Measurements from ENCODE around the gene DENND5B.
"Not testable (repeated sequence)": the region's sequence is repeated elsewhere in the genome, so short reads cannot be mapped to it uniquely, and the experiment has no call there.

DENND5B gene

GRCh38 chr12:31589904-31590641, 863 bp downstream of the DENND5B start:
- no peak for DNase-seq

DNA sequence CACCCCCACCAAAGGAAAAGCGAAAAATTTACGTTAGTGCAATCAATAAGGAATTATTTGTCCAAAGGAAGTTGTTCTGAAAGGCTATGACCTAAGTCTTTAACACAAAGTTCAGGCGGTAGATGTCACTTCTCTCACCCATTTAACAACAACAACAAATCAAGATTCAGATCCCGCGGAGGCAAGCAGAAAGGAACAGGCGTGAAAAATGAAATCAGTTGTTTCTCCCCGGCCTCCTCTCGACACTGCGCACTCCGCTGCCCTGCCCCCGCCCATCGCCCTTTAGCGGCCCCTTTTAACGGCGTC, 1.4 kb downstream of the DENND5B start:
- DNase-seq, result no peak

DNA sequence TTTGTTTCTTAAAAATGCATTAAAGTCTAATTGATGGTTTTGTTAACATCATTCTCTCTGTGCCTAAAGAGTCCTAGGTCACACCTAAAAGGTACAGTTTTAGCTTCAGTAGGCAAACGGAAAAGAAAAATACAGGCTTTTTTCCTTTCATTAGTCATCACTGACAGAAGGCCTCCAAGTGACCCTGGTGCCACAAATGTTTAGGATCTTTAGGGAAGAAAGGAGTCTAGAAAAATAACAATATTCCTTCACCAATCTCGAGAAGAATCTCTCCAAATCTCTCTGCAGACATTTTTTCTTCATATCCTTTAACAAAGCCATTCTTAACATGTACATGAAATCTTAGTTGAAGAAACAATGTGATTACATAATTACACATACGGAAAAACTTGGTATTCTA, 2.0 kb downstream of the DENND5B start:
- DNase-seq, result no peak

GRCh38 chr12:31586728-31587127, 4.2 kb downstream of the DENND5B start:
- DNase-seq, result no peak

- no peak for DNase-seq
Observed at GRCh38 chr12:31585895-31586294, 5.0 kb downstream of the DENND5B start.

DNA sequence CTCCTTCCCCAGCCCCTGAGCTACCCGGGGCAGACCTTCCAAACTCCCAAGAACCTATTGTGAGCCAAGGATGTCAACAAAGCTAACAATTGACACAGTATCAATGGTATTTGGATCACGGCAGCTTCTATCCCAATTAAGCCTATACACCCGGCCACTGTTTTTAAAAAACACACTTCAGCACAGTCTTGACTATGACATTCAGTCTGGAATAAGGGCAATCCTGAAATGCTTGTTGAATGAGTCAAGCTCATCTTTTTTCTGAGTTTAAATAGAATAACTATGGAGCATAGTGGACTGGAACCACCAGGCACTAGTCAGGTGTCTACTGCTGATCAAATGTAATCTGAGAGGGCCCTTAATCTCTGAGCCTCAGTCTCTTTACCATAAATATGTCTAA, 5.7 kb downstream of the DENND5B start:
- DNase-seq, result no peak

- DNase-seq, result no peak
Observed at GRCh38 chr12:31584782-31585181, 6.2 kb downstream of the DENND5B start.

- DNase-seq, result no peak
Observed at GRCh38 chr12:31583878-31584277, 7.1 kb downstream of the DENND5B start.

DNA sequence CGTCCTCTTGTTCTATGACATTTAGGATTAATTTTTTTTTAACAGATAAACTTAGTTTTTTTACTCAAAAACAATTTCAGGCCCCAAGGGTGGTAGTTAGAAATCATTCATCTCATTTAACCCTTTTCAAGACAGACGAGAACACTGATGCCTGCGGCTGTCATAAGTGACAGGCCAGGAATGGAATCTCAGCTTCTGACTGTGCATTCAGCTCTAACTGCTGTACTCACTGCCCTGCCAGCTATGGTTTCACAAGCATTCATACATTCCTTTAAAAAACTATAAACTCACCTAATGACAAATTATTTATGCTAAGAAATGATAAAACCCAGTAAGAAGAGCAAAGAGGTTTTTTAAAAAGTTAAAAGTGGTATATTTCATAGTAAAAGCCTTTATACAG, 8.8 kb downstream of the DENND5B start:
- DNase-seq, result no peak

DNA sequence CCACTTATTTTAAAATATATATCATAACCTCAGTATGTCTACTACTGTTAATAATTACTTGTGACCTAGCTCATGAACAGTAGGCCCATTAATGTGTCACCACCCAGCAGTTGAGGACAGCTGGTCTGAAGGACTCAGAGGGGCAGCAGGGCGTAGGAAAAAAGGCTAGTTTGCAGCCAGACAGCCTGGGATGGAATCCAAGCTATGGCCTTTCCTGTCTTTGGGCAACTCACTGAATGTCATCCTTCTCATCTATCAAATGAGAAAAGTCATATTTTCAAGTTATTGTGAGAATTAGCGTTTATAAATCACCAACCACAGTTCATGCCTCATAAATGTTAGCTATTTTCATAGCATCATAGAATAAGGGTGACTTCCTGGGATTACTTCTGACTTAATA, 12.3 kb downstream of the DENND5B start:
- DNase-seq, result no peak

- DNase-seq, result no peak
Observed at GRCh38 chr12:31574803-31575575, 15.9 kb downstream of the DENND5B start.

DNA sequence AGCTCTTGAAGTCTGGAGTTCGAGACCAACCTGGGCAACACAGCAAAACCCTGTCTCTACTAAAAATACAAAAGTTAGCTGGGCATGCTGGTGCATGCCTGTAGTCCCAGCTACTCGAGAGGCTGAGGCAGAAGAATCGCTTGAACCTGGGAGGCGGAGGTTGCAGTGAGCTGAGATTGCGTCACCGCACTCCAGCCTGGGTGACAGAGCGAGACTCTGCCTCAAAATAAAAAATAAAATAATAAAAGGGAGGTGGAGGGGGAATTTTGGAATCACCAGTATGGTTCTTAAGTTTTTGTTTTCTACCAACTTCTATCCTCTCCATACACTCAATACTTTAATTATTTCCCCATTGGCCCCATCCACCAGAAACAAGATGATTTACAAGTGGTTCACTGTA, 16.6 kb downstream of the DENND5B start:
- DNase-seq, result not testable (repeated sequence)

DNA sequence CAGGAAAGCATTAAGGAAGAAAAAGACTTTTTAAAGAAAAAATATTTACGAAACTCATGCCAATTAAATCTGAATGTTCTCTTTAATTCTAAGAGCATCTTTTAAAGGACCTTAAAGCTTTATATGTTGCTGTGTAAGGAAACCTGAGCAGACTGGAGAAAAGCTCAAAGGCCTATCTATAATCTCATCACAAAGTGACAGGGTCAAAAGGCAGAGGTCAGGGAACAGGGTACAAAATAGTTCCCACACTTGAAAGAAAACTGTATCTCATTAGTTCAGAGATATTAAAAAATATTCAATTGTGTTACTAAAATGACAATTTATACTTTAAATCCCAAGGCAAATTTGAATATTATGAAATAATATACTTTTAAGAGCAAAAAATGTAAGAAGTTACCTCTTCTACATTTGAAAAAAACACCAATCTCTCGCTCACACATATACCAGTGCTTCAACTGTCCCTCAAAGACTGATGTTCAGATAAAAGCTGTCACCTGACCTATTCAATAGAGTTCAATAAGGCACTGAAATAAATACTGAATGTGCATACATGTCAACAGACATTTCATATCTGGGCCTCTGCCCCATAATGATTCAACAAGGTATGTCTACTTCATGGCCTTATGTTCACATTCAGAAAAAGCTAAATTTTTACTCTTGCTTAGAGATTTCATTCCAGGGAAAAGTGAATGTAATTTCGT, 17.9 kb downstream of the DENND5B start:
- no peak for DNase-seq

DNA sequence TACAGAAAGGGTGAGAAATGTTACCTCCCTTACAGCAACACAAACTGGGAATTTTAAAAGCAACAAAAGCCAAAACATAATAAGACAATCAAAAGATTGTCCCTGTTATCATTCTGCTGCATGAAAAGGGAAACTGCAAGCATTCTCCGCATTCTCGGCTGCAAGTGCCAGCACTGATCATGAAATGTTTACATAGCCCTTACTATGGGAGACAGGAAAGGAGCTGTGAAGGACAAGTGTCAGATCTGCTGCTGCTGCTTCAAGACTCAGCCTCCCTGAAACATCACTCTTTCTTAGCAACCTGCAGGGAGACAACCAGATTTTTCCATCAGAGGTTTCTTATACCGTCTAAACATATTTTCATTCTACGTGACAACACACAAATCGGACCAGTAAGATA, 20.1 kb downstream of the DENND5B start:
- DNase-seq, result no peak

GRCh38 chr12:31569517-31569916, 21.4 kb downstream of the DENND5B start:
- DNase-seq, result not testable (repeated sequence)

- no peak for DNase-seq
Observed at GRCh38 chr12:31568498-31568897, 22.4 kb downstream of the DENND5B start.

DNA sequence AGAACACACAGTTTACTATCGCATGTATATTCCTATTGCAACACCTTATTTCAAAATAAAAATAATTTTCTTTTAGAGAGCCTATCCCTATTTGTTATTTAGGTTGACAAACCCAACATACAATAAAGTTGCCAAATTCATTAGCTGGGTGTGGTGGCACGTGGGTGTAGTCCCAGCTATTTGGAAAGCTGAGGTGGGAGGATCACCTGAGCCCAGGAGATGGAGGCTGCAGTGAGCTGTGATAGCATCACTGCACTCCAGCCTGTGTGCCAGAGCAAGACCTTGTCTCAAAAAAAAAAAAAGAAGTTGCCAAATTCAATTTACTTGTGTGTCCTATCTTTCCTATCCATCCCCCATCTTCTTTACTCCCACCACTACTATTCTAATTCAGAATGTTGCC, 23.9 kb downstream of the DENND5B start:
- DNase-seq, result no peak

GRCh38 chr12:31566547-31566946, 24.4 kb downstream of the DENND5B start:
- DNase-seq, result no peak

GRCh38 chr12:31562594-31563328, 28.2 kb downstream of the DENND5B start:
- no peak for DNase-seq

GRCh38 chr12:31560516-31560915, 30.4 kb downstream of the DENND5B start:
- DNase-seq, result no peak

- DNase-seq, result no peak
Observed at GRCh38 chr12:31558521-31558920, 32.4 kb downstream of the DENND5B start.

DNA sequence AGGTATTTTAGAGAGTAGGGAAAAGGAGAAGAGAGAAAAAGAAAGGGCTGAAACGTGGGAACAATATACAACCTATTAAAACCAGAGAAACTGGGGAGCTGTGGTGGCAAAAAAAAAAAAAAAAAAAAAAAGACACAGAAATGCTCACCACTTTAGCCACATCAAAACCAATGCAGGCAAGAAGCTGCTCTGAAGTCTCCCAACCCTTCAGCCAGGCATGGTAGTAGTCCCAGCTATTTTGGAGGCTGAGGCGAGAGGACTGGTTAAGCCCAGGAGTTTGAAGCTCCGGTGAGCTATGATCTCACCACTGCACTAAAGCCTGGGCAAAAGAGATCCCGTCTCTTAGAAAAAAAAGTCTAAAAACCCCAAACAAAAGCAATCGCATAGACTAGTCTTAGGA, 33.2 kb downstream of the DENND5B start:
- no peak for DNase-seq

GRCh38 chr12:31555466-31555865, 35.5 kb downstream of the DENND5B start:
- DNase-seq, result not testable (repeated sequence)

Measured in activated naive CD4-positive, alpha-beta T cell (primary cell).